DMS53 treated with DMSO at 0.1 percent for 48 hours (cell line): ENCODE results near the gene FBXL16.

ENCODE experiments used
- DNase-seq: peaks from one replicate; lab custom pipeline; 2025; ENCODE audit not compliant: unreplicated experiment; lab: John Stamatoyannopoulos, UW

Gene FBXL16

DNA sequence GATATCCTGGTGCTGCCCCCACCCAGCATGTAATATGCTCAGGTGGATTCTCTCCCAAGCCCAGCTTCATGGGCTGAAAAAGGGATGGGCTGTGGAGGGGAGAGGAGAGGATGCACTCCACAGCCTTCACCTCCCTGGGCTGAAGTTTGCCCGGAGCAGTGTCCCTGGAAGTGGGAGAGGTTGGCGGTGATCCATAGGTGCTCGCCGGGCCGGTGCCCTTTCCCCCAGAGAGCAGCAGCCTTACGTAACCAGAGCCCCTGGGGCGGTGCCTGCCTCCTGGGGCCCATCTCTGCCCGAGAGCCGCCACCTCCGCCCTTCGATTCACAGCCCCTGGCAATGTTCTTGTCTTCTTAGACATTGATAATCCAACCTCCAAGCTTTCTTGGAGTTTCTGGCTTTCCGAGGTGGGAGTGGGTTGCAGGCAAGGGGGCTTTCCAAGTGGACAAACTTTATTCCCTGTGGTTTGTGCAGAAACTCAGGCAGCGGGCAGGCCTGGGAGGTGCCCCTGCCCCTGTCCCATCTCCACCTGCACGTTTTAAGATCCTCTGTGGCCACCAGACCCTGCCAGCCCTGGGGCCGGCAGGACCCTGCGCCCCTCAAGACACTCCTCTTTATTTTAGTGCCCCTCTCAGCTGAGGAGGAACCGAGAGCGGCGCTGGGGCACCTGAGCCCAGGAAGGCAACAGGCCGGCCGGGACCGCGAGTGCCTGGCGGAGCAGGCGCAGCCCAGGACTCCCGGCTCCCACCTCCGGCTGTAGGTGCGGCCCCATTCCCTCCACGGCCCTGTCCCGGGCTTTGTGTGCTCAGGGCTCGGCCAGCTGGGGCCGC, 59.5 kb downstream of the FBXL16 start:
- DNase-seq = no peak

DNA sequence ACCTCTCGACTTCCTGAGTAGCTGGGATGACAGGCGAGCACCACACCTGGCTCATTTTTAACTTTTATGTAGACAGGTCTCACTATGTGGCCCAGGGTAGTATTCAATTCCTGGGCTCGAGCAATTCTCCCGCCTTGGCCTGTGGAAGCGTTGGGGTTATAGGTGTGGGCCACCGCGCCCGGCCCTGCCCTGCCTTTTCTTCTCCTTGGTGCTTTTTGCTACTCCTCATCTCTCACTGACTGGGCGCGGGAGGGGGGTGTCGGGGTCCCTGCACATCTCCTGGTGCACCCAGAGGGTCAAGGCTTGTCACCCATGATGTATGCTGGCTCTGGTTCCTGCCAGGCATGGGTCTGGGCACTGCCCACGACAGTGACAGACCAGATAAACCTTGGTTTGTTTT, 61.0 kb downstream of the FBXL16 start:
- DNase-seq = no peak

DNA sequence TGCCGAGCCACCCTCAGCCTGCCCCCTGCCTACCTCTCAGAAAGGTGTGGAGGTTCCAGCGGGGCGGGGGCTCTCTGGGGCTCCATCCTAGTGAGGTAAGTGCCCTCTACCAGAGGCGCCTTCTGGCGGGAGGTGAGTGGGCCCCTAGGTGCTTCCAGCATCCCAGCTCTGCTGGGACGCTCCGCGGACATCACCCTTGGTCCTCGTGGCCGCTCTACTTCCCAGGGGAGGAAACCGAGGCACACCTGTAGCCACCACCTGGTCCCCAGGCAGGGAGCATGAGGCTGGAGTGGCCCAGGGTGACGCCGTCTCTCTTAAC, 62.6 kb downstream of the FBXL16 start:
- DNase-seq = no peak
